Measurements from ENCODE around the gene CABP2.

DNA sequence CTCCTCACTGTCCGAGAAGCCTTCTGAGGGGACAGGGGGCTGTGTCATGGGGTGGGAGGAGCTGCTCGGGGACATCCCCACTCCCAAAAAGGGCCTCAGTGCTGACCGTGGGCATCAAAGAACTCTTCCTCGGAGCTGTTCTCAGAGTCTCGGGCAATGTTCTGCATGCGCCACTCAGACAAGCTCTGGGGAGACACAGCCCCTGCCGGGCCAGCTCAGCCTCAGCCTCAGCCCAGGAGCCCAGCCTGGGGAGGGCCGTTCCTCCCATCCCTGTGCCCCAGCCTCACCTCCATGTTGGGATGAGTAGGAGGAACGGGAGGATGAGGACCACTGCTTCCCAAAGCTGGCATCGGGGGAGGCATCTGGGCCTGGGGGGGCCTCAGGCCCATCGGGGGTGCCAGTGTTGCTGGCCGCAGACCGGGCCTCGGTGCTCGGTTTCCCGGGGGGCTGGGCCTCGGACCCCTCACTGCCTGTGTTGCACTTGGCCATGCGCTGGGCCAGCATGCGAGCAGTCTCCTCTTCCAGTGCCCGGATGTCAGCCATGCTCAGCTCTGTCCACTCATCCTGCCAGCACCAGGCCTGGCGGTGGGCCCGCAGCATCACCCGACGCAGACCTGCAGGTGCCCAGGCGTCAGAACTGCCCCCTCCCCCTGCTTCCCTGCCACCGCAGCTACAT lies 23.3 kb downstream of the CABP2 start:
- TF ChIP-seq, protein P1, sequence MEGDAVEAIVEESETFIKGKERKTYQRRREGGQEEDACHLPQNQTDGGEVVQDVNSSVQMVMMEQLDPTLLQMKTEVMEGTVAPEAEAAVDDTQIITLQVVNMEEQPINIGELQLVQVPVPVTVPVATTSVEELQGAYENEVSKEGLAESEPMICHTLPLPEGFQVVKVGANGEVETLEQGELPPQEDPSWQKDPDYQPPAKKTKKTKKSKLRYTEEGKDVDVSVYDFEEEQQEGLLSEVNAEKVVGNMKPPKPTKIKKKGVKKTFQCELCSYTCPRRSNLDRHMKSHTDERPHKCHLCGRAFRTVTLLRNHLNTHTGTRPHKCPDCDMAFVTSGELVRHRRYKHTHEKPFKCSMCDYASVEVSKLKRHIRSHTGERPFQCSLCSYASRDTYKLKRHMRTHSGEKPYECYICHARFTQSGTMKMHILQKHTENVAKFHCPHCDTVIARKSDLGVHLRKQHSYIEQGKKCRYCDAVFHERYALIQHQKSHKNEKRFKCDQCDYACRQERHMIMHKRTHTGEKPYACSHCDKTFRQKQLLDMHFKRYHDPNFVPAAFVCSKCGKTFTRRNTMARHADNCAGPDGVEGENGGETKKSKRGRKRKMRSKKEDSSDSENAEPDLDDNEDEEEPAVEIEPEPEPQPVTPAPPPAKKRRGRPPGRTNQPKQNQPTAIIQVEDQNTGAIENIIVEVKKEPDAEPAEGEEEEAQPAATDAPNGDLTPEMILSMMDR (conservative IDR thresholded peaks at IDR 0.05): no peak
- no peak for TF ChIP-seq EZH2 (IDR thresholded peaks at IDR 0.05; ENCODE audit: low read depth)

Measured in PC-9 (cell line).